ENCODE results near the gene LRRN4CL. TPM values are rescaled to one million over a fixed set of nuclear protein-coding genes. Genes with fewer than 3 reads are reported as not detected.
"Not testable (repeated sequence)": the region's sequence is repeated elsewhere in the genome, so short reads cannot be mapped to it uniquely, and the experiment has no call there.

Gene LRRN4CL
- total and polyA plus RNA-seq, 7 donors = 1.8 to 4.8 (median 3.0) TPM

DNA sequence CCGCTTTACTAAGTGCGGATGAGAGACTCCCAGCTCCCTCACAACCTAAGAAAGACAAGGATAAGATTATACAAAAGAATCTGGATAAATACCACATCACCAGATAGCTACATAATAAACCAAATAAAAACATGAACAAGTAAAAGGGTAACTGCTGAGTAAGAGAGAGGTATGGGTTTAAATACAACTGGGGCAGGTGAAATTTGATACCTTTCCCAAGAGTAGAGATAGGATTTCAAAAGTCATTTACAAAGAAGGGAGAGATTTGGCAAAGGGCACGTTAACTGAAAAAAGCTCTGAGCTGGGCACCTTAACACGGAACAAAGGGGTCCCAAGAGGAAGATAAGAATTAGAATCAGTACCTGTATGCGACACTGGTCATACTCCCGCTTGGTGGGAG lies 12.2 kb downstream of the LRRN4CL start:
- Histone ChIP-seq H3K27me3 (ENCODE audit: insufficient read depth in 3 of 3, low read length in 2 of 3) (no peaks in the 10 kb centered on the region), H3K9me3 (no peaks in the 10 kb centered on the region), H3K36me3 (ENCODE audit: insufficient read depth in 1 of 2, low read depth in 1 of 2) (peaks cover 6 to 53% of the 10 kb centered on the region in 2 donors), H3K27ac (peak overlapping the region; percentile 91), H3K4me3 (peak overlapping the region; percentile 87), H3K4me1 (peaks cover 45% of the 10 kb centered on the region)
- DNase-seq (no peak), ATAC-seq (peak in 1 of 4 donors; percentile 15)
- TF ChIP-seq, protein P1, sequence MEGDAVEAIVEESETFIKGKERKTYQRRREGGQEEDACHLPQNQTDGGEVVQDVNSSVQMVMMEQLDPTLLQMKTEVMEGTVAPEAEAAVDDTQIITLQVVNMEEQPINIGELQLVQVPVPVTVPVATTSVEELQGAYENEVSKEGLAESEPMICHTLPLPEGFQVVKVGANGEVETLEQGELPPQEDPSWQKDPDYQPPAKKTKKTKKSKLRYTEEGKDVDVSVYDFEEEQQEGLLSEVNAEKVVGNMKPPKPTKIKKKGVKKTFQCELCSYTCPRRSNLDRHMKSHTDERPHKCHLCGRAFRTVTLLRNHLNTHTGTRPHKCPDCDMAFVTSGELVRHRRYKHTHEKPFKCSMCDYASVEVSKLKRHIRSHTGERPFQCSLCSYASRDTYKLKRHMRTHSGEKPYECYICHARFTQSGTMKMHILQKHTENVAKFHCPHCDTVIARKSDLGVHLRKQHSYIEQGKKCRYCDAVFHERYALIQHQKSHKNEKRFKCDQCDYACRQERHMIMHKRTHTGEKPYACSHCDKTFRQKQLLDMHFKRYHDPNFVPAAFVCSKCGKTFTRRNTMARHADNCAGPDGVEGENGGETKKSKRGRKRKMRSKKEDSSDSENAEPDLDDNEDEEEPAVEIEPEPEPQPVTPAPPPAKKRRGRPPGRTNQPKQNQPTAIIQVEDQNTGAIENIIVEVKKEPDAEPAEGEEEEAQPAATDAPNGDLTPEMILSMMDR (IDR thresholded peaks at IDR 0.05) = no peak
- WGBS, 3 donors = 29 to 48% (median 40%) methylated on average over 6 of the region's 6 CpGs
- intact Hi-C loops (cut with DNase I) = no loop called here

DNA sequence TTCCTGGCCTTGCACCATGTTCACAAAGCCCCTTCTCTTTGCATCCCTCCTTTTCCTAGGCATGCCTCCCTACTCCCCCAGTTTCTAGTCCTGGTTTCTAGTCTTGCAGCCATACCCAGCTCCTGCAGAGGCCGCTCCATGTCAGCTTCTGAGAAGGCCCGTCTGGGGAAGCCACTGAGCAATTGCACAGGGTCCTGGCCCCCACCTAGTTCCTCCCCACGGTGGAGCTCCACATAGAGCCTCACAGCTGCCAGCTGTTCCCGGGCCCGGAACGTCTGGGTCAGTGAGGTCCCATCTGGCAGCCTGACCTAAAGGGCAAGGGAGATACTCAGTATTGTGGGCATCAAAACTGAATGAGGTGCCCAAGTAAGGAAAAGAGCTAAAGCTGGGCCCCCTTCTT lies 12.6 kb downstream of the LRRN4CL start:
- Histone ChIP-seq H3K27me3 (ENCODE audit: insufficient read depth in 3 of 3, low read length in 2 of 3) (no peaks in the 10 kb centered on the region), H3K4me1 (peaks cover 45% of the 10 kb centered on the region), H3K36me3 (ENCODE audit: insufficient read depth in 1 of 2, low read depth in 1 of 2) (peaks cover 6 to 53% of the 10 kb centered on the region in 2 donors), H3K9me3 (no peaks in the 10 kb centered on the region), H3K27ac (peak overlapping the region; percentile 91), H3K4me3 (peak overlapping the region; percentile 87)
- TF ChIP-seq, protein P1 (IDR thresholded peaks at IDR 0.05) = no peak
- DNase-seq (no peak), ATAC-seq (no peak)
- 20 to 28% (median 22%) methylated on average over 6 of the region's 6 CpGs for WGBS, 3 donors
- intact Hi-C loops (cut with DNase I) = no loop called here

DNA sequence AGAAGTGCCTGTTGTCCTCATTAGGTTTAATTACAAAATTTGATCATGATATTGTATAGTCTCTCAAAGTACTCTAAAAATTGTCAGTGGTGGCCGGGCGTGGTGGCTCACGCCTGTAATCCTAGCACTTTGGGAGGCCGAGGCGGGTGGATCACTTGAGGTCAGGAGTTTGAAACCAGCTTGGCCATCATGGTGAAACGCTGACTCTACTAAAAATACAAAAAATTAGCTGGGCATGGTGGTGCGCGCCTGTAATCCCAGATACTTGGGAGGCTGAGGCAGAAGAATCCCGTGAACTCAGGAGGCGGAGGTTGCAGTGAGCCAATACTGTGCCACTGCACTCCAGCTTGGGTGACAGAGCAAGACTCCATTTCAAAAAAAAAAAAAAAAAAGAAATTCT lies 13.9 kb downstream of the LRRN4CL start:
- peaks cover 6 to 53% of the 10 kb centered on the region in 2 donors for H3K36me3 ChIP-seq (ENCODE audit: insufficient read depth in 1 of 2, low read depth in 1 of 2)
- H3K4me1 ChIP-seq = peaks cover 43% of the 10 kb centered on the region
- ATAC-seq; H3K4me3 ChIP-seq; intact Hi-C loops (cut with DNase I); H3K9me3 ChIP-seq; H3K27ac ChIP-seq; DNase-seq; H3K27me3 ChIP-seq (ENCODE audit: insufficient read depth in 3 of 3, low read length in 2 of 3): not testable (repeated sequence)
- 90 to 94% (median 91%) methylated on average over 10 of the region's 10 CpGs for WGBS, 3 donors

DNA sequence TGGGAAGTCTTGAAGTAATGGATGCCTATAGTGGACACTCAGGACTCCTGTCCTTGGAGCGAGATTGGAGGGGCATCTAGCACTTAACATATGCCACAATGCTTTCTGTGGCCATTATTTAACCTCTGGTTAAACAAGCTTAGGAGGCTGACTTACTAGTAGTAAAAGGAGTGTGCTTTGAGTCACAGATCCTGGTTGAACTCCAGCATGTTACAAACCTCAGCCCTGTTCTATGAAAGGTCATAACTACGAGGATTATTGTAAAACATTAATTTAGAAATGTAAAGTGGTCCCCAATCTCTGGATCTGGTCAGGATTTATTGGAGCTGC lies 16.2 kb downstream of the LRRN4CL start:
- DNase-seq (no peak), ATAC-seq (no peak)
- Histone ChIP-seq H3K36me3 (ENCODE audit: insufficient read depth in 1 of 2, low read depth in 1 of 2) (peaks cover 6 to 52% of the 10 kb centered on the region in 2 donors), H3K9me3 (no peaks in the 10 kb centered on the region), H3K4me1 (peaks cover 43% of the 10 kb centered on the region), H3K4me3 (peak overlapping the region; percentile 98), H3K27ac (peak overlapping the region; percentile 87), H3K27me3 (ENCODE audit: insufficient read depth in 3 of 3, low read length in 2 of 3) (no peaks in the 10 kb centered on the region)
- 70 to 82% (median 74%) methylated on average over 2 of the region's 2 CpGs for WGBS, 3 donors
- intact Hi-C loops (cut with DNase I) = no loop called here
- TF ChIP-seq, protein P1 (IDR thresholded peaks at IDR 0.05) = no peak

DNA sequence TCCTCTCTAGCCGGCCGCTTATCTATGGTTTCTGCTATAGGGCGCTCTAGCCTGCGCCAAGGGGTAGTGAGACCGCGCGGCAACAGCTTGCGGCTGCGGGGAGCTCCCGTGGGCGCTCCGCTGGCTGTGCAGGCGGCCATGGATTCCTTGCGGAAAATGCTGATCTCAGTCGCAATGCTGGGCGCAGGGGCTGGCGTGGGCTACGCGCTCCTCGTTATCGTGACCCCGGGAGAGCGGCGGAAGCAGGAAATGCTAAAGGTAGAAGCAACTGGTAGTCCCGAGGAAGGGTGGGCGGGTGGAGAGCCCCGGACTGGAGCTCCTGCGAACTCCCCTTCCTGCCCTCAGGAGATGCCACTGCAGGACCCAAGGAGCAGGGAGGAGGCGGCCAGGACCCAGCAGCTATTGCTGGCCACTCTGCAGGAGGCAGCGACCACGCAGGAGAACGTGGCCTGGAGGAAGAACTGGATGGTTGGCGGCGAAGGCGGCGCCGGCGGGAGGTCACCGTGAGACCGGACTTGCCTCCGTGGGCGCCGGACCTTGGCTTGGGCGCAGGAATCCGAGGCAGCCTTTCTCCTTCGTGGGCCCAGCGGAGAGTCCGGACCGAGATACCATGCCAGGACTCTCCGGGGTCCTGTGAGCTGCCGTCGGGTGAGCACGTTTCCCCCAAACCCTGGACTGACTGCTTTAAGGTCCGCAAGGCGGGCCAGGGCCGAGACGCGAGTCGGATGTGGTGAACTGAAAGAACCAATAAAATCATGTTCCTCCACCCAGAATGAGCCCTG lies 17.5 kb downstream of the LRRN4CL start, which contains the start of the genes LBHD1 and UQCC3:
Gene LBHD1 (minus strand): TSS at position 660 of the 782 bp plus-strand sequence. CDS start 2,236 bp downstream, outside the sequence.
Gene UQCC3 (plus strand): TSS at position 66 of the 782 bp plus-strand sequence. CDS start 73 bp downstream, at position 139.
- Histone ChIP-seq H3K9me3 (no peaks in the 10 kb centered on the region), H3K36me3 (ENCODE audit: insufficient read depth in 1 of 2, low read depth in 1 of 2) (peaks cover 9 to 51% of the 10 kb centered on the region in 2 donors), H3K4me3 (peak within 1 kb of the TSS; percentile 98), H3K27ac (peak within 1 kb of the TSS; percentile 87), H3K4me1 (peaks cover 43% of the 10 kb centered on the region), H3K27me3 (ENCODE audit: insufficient read depth in 3 of 3, low read length in 2 of 3) (no peaks in the 10 kb centered on the region)
- ATAC-seq (peak; percentile 78 to 87 (median 84)), DNase-seq (peak; percentile 74 to 85)
- intact Hi-C loops (cut with DNase I) = no loop called here
- TF ChIP-seq, protein P1 (IDR thresholded peaks at IDR 0.05) = no peak
- WGBS, 3 donors = 0% methylated on average over 58 to 59 of the region's 59 CpGs
